Pancreas (tissue), 10 donors: Measurements from ENCODE around the gene TP53INP2. TPM values are rescaled to one million over a fixed set of nuclear protein-coding genes. Genes with fewer than 3 reads are reported as not detected.

Source experiments
- ATAC-seq, 4 donors: fragments of 200-7000 bp; cut with Tn5 transposase; one replicate each; pipeline versions ENCODE4 v1.8.0 to v1.9.1; 2020; ENCODE audit warnings: mild to moderate bottlenecking in 4 of 4, moderate library complexity in 4 of 4
- DNase-seq, 6 donors: peaks; one replicate each; pipeline ENCODE4 v3.0.0-alpha.2; 2020
- FAIRE-seq: peaks from 2 replicates; lab custom pipeline; 2012; peaks lifted over from hg19 to GRCh38; lab: Jason Lieb, UNC
- H3K27ac ChIP-seq, 4 donors: fragments of 200-600 bp; sonication (generic); 1 replicate in 3 of 4; 2 replicates in 1 of 4; pipeline versions ENCODE4 v1.5.0 to v1.8.0; 2020
- H3K27me3 ChIP-seq, 4 donors: fragments of 200-600 bp; one replicate each; pipeline ENCODE4 v1.8.0; 2021
- H3K36me3 ChIP-seq, 3 donors: fragments of 200-600 bp; sonication (generic) in 1 of 3; one replicate each; pipeline versions ENCODE4 v1.5.0 to v1.8.0; 2020 to 2021
- H3K4me1 ChIP-seq, 3 donors: fragments of 200-600 bp; one replicate each; pipeline ENCODE4 v1.8.0; 2021
- H3K4me3 ChIP-seq, 4 donors: fragments of 200-600 bp; sonication (generic) in 2 of 4; one replicate each; pipeline versions ENCODE4 v1.5.0 to v1.8.0; 2020 to 2021
- H3K9me3 ChIP-seq, 4 donors: fragments of 200-600 bp; one replicate each; pipeline ENCODE4 v1.8.0; 2021
- WGBS, 2 donors: extraction: QIAGEN DNeasy Blood & Tissue Kit; methylation state at CpG; one replicate each; pipeline ENCODE4 v1.1.7; 2013; 5-methylcytosine and 5-hydroxymethylcytosine counted together
- intact Hi-C, 3 donors: fragments of 100-400 bp; cut with DNase I; formaldehyde crosslinking; loops; one replicate each; pipeline versions ENCODE4 v1.11.1 to v1.14.2; 2022
- polyA plus RNA-seq, 2 donors: library from polyadenylated mRNA; stranded (reverse); fragments of 200-250 nt; gene quantifications; one replicate each; pipeline ENCODE4 v1.2.3, GENCODE V29; 2013
- total RNA-seq, 6 donors: library from RNA; stranded (reverse); fragmentation: NEBNext Ultra II Directional in 4 of 6; extraction: Animal tissue kit (Norgen Biotek cat#: 25700) in 4 of 6; gene quantifications; one replicate each; pipeline versions ENCODE4 v1.2.1 to v1.2.4, GENCODE V29; 2021 to 2023
- TF ChIP-seq, protein P1 (sequence below), 4 donors: fragments of 200-600 bp; sonication (generic) in 3 of 4; IDR thresholded peaks; one replicate each; pipeline versions ENCODE4 v1.5.0 to v1.8.0; 2021; ENCODE audit warnings: antibody characterized with exemption in 4 of 4
- donor health status: healthy with polysubstance abuse.
- donor health status: DM: no; HTN: no; CAD: no; lungs with moderate emphysema.
- donor health status: DM: no; HTN: no; CAD: no.
- donor health status: control.
- donor health status: control.
- donor health status: Bipolar disorder and iron deficiency.
- donor health status: DM: yes; HTN: yes; CAD: no.
- donor health status: DM: no; HTN: no; CAD: no.
- donor health status: DM: no; HTN: no; CAD: no.
- donor health status: DM: yes; HTN: yes; CAD: no.

The TP53INP2 gene
- total and polyA plus RNA-seq, 8 donors: 3.8 to 7.9 (median 4.8) TPM

DNA sequence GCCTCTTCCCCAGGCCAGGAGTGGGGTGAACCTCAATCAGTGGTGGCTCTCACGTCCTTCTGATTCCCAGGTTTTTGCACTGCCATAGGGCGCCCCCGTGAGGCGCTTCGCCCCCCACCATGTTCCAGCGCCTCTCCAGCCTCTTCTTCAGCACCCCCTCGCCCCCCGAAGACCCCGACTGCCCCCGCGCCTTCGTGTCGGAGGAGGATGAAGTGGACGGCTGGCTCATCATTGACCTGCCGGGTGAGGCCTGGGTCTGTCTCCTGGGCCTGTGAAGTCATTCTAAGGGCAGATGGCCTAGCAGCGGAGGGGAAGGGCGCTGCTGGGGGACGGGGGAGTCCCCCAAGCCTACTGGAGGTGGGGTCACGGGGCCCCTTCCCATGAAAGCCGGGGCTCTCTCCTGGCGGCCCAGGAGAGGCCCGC is 4.5 kb downstream of the TP53INP2 start:
- DNase-seq (peak in 5 of 6 donors; percentile 23 to 81 (median 49)), ATAC-seq (peak in 1 of 4 donors; percentile 16), FAIRE-seq (no peak)
- H3K27me3 ChIP-seq: no peaks in the 10 kb centered on the region
- TF ChIP-seq, protein P1, sequence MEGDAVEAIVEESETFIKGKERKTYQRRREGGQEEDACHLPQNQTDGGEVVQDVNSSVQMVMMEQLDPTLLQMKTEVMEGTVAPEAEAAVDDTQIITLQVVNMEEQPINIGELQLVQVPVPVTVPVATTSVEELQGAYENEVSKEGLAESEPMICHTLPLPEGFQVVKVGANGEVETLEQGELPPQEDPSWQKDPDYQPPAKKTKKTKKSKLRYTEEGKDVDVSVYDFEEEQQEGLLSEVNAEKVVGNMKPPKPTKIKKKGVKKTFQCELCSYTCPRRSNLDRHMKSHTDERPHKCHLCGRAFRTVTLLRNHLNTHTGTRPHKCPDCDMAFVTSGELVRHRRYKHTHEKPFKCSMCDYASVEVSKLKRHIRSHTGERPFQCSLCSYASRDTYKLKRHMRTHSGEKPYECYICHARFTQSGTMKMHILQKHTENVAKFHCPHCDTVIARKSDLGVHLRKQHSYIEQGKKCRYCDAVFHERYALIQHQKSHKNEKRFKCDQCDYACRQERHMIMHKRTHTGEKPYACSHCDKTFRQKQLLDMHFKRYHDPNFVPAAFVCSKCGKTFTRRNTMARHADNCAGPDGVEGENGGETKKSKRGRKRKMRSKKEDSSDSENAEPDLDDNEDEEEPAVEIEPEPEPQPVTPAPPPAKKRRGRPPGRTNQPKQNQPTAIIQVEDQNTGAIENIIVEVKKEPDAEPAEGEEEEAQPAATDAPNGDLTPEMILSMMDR (IDR thresholded peaks at IDR 0.05): peak in 2 of 4 donors; percentile 20 to 24
- intact Hi-C loops: loop anchor here in 1 of 3 donors (10.0 kb wide), 1 partner anchor 164 kb away; no protein-coding TSS in a partner anchor
- peak overlapping the region in 3 of 4 donors; percentile 68 to 81 (median 80) for H3K27ac ChIP-seq
- WGBS, 2 donors: 23 to 31% methylated on average over 22 of the region's 22 CpGs
- H3K36me3 ChIP-seq: no peaks in the 10 kb centered on the region
- H3K4me1 ChIP-seq: peaks cover 0 to 11% (median 0%) of the 10 kb centered on the region in 3 donors
- H3K9me3 ChIP-seq: no peaks in the 10 kb centered on the region
- H3K4me3 ChIP-seq: peak overlapping the region; percentile 15 to 79 (median 60)

DNA sequence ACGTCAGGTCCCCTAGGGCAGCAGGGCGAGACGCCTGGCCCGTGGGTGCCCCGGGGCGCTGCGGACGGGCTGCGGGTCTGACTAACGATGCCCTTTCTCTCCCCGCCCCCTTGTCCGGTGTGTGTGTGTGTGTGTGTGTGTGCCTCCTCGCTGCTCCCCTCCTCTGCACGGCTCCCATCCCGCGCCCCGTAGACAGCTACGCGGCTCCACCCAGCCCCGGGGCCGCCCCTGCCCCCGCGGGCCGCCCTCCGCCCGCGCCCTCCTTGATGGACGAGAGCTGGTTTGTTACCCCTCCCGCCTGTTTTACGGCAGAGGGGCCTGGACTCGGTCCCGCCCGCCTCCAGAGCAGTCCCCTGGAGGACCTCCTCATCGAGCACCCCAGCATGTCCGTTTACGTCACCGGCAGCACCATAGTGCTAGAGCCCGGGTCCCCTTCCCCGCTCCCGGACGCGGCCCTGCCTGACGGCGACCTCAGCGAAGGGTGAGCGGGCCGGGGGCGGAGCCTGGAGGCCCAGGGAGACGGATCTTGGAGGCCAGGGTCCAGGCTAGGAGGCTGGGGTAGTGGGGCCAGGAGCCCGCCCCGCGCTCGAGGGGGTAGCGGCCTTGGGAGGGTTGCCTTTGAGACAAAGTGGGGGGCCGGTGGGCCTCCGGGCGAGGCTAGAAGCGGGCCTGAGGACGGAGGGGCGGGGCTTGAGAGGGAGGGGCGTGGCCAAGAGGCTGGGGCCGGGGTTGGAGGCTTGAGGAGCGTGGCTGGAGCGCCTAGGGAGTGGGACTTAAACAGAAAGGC is 5.1 kb downstream of the TP53INP2 start:
- Histone ChIP-seq H3K9me3 (no peaks in the 10 kb centered on the region), H3K4me1 (peaks cover 0 to 11% (median 0%) of the 10 kb centered on the region in 3 donors), H3K36me3 (peaks cover 0 to under 1% (median 0%) of the 10 kb centered on the region in 3 donors), H3K27ac (peak overlapping the region; percentile 68 to 81 (median 75)), H3K27me3 (no peaks in the 10 kb centered on the region), H3K4me3 (peak overlapping the region; percentile 27 to 79 (median 60))
- peak; percentile 73 to 90 (median 88) for DNase-seq
- 1 to 2% methylated on average over 44 to 64 of the region's 64 CpGs for WGBS, 2 donors
- peak; percentile 78 to 86 (median 82) for ATAC-seq
- TF ChIP-seq, protein P1 (IDR thresholded peaks at IDR 0.05): no peak
- intact Hi-C loops: loop anchor here in 1 of 3 donors (10.0 kb wide), 1 partner anchor 164 kb away; no protein-coding TSS in a partner anchor
- no peak for FAIRE-seq

DNA sequence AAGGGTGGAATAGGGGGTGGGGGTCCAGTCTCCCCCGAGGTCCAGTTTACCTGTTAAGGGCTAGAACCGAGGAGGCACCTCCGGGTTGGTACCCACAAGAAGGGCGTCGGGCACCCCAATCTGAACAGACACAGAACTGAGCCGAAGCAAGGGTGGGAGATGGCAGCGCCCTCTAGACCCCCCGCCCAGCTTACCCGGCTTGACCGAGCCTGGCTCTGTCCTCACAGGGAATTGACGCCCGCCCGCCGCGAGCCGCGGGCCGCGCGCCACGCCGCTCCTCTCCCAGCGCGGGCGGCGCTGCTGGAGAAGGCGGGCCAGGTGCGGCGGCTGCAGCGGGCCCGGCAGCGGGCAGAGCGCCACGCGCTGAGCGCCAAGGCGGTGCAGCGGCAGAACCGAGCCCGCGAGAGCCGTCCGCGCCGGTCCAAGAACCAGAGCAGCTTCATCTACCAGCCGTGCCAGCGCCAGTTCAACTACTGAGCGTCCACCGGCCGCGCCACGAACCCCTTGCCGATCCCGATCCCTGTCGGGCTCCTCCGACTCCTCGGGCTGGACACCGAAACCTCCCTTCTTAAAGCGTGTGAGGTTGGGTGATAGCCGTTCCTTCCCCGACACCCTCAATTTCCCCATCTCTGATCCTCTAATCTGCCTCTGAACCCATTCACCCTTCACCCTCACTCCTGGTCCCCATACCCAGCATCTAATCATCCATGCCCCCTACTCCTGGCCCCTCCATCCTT is 5.9 kb downstream of the TP53INP2 start:
- Histone ChIP-seq H3K4me1 (peaks cover 0 to 8% (median 0%) of the 10 kb centered on the region in 3 donors), H3K36me3 (peaks cover 0 to 4% (median 0%) of the 10 kb centered on the region in 3 donors), H3K27me3 (no peaks in the 10 kb centered on the region), H3K9me3 (no peaks in the 10 kb centered on the region), H3K4me3 (peak overlapping the region; percentile 27 to 79 (median 60)), H3K27ac (peak overlapping the region; percentile 68 to 81 (median 75))
- DNase-seq (peak; percentile 64 to 87 (median 80)), FAIRE-seq (no peak), ATAC-seq (peak; percentile 70 to 84 (median 77))
- TF ChIP-seq, protein P1 (IDR thresholded peaks at IDR 0.05): no peak
- WGBS, 2 donors: 2 to 3% methylated on average over 51 to 61 of the region's 61 CpGs
- intact Hi-C loops: loop anchor here in 1 of 3 donors (10.0 kb wide), 1 partner anchor 165 kb away; no protein-coding TSS in a partner anchor

DNA sequence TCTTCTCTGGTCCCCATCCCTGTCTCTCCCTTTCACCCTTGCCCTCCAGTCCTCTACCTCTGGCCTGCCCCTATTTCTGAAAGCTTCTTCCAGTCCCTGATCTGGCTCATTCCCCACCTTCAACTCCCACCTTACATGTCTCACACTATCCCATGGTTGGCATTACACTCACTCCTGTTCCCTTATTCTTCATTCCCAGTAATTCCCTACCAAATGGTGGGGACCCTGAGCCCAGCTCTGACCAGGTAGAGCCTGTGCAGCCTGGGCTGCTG is 6.4 kb downstream of the TP53INP2 start:
- no peaks in the 10 kb centered on the region for H3K9me3 ChIP-seq
- intact Hi-C loops: no loop called here
- H3K27me3 ChIP-seq: no peaks in the 10 kb centered on the region
- ATAC-seq: no peak
- TF ChIP-seq, protein P1 (IDR thresholded peaks at IDR 0.05): no peak
- peaks cover 0 to 4% (median 0%) of the 10 kb centered on the region in 3 donors for H3K36me3 ChIP-seq
- FAIRE-seq: no peak
- no peak overlapping the region for H3K27ac ChIP-seq
- peak overlapping the region in 2 of 4 donors; percentile 64 to 79 for H3K4me3 ChIP-seq
- peaks cover 0 to 3% (median 0%) of the 10 kb centered on the region in 3 donors for H3K4me1 ChIP-seq
- DNase-seq: no peak
